SK-N-SH (cell line): ENCODE measurements around the gene TAP1. TPM values are rescaled to one million over a fixed set of nuclear protein-coding genes. Genes with fewer than 3 reads are reported as not detected.
A peak's percentile ranks its signal among the peaks of the same experiment; 100 is the strongest.

Experiments
- CTCF ChIA-PET: fragments of 300-600, 350-600 bp; formaldehyde crosslinking; extraction: SDS; loops from one replicate; lab custom pipeline; 2021; lab: Yijun Ruan, JAX
- POLR2A ChIA-PET: fragments of 350-600 bp; sonication (Branson Sonifier 250); formaldehyde crosslinking; extraction: SDS; loops from one replicate; lab custom pipeline; 2020; ENCODE audit warnings: antibody characterized with exemption, inconsistent platforms; lab: Yijun Ruan, JAX
- DNase-seq: peaks from one replicate; pipeline ENCODE4 v3.0.0; 2012
- H2AFZ ChIP-seq: fragments of 200-600 bp; sonication (generic); 2 replicates; pipeline ENCODE4 v1.8.1; 2016; ENCODE audit warnings: antibody characterized with exemption, mild to moderate bottlenecking, low read depth
- H3F3A ChIP-seq: fragments of 200-600 bp; sonication (generic); replicated peaks from 2 replicates; pipeline ENCODE3; 2016; ENCODE audit warnings: antibody characterized with exemption, mild to moderate bottlenecking; ENCODE audit not compliant: insufficient read depth
- H3K27ac ChIP-seq, 2 experiments: fragments of 200-500 bp in 1 of 2; fragments of 200-600 bp in 1 of 2; sonication (Bioruptor generic) in 1 of 2; sonication (generic), shearing (Covaris generic) in 1 of 2; 2 replicates each; pipeline versions ENCODE4 v1.5.1 to v1.6.1; 2014 to 2016; ENCODE audit warnings: low read depth in 2 of 2, inconsistent platforms in 1 of 2, low read length in 1 of 2, mild to moderate bottlenecking in 1 of 2, mixed read lengths in 1 of 2
- H3K27me3 ChIP-seq: fragments of 200-600 bp; sonication (generic), shearing (Covaris generic); 2 replicates; pipeline ENCODE4 v1.6.1; 2016; ENCODE audit warnings: mixed run types; ENCODE audit not compliant: insufficient read depth
- H3K36me3 ChIP-seq, 2 experiments: fragments of 200-500 bp in 1 of 2; fragments of 200-600 bp in 1 of 2; sonication (Bioruptor generic) in 1 of 2; sonication (generic) in 1 of 2; replicated peaks in 1 of 2; 2 replicates each; pipeline versions ENCODE3 to v1.5.1; 2014 to 2016; ENCODE audit warnings: low read length in 1 of 2, mild to moderate bottlenecking in 1 of 2; ENCODE audit not compliant: insufficient read depth in 2 of 2, control insufficient read depth in 1 of 2
- H3K4me1 ChIP-seq, 2 experiments: fragments of 200-500 bp in 1 of 2; fragments of 200-600 bp in 1 of 2; sonication (Bioruptor generic) in 1 of 2; sonication (generic), shearing (Covaris generic) in 1 of 2; 2 replicates each; pipeline versions ENCODE4 v1.5.1 to v1.6.1; 2014 to 2016; ENCODE audit warnings: low read depth in 1 of 2, low read length in 1 of 2, mixed run types in 1 of 2; ENCODE audit not compliant: insufficient read depth in 2 of 2, control insufficient read depth in 1 of 2
- H3K4me2 ChIP-seq: fragments of 200-600 bp; sonication (generic), shearing (Covaris generic); 2 replicates; pipeline ENCODE4 v1.6.1; 2017; ENCODE audit warnings: mixed run types
- H3K4me3 ChIP-seq, 2 experiments: fragments of 200-500 bp in 1 of 2; fragments of 200-600 bp in 1 of 2; sonication (Bioruptor generic) in 1 of 2; sonication (generic), shearing (Covaris generic) in 1 of 2; 2 replicates each; pipeline versions ENCODE4 v1.5.1 to v1.8.1; 2014 to 2016; ENCODE audit warnings: low read depth in 2 of 2, inconsistent platforms in 1 of 2, low read length in 1 of 2, mild to moderate bottlenecking in 1 of 2, mixed read lengths in 1 of 2, moderate library complexity in 1 of 2
- H3K79me2 ChIP-seq: fragments of 200-600 bp; sonication (generic); 2 replicates; pipeline ENCODE4 v1.8.1; 2017; ENCODE audit warnings: mild to moderate bottlenecking; ENCODE audit not compliant: insufficient read depth
- H3K9ac ChIP-seq: fragments of 200-600 bp; sonication (generic); 2 replicates; pipeline ENCODE4 v1.6.1; 2017; ENCODE audit warnings: mixed run types
- H3K9me2 ChIP-seq: fragments of 200-600 bp; sonication (generic); 2 replicates; pipeline ENCODE4 v1.6.1; 2017; ENCODE audit warnings: mixed run types
- H3K9me3 ChIP-seq: fragments of 200-600 bp; sonication (generic); 2 replicates; pipeline ENCODE4 v1.6.1; 2017; ENCODE audit warnings: mixed run types, mild to moderate bottlenecking, moderate library complexity
- H4K20me1 ChIP-seq: fragments of 200-600 bp; sonication (generic); 2 replicates; pipeline ENCODE4 v1.6.1; 2017; ENCODE audit warnings: mild to moderate bottlenecking, mixed run types; ENCODE audit not compliant: insufficient read depth
- ELF1 ChIP-seq: IDR thresholded peaks from 2 replicates; pipeline ENCODE4 v1.4.0; 2012
- IRF3 ChIP-seq: fragments of 150-350 bp; IDR thresholded peaks from 2 replicates; pipeline ENCODE4 v1.6.1; 2016; ENCODE audit warnings: mild to moderate bottlenecking, low read depth, low read length
- MAX ChIP-seq: IDR thresholded peaks from 2 replicates; pipeline ENCODE4 v1.4.0; 2012; ENCODE audit warnings: low read depth
- PBX3 ChIP-seq: IDR thresholded peaks from 2 replicates; pipeline ENCODE4; 2012
- POLR2AphosphoS5 ChIP-seq: IDR thresholded peaks from 2 replicates; pipeline ENCODE4 v1.6.1; 2012; ENCODE audit warnings: low read depth, low read length
- RFX5 ChIP-seq: IDR thresholded peaks from 2 replicates; pipeline ENCODE4 v1.6.1; 2012; ENCODE audit warnings: mild to moderate bottlenecking, improper control_type of control experiment, low read length
- SIN3A ChIP-seq: IDR thresholded peaks from 2 replicates; pipeline ENCODE4 v1.6.1; 2012; ENCODE audit warnings: low read depth, mild to moderate bottlenecking, low read length, moderate library complexity, borderline replicate concordance
- TAF1 ChIP-seq: IDR thresholded peaks from 2 replicates; pipeline ENCODE4 v1.6.1; 2012; ENCODE audit warnings: low read depth, mild to moderate bottlenecking, low read length, moderate library complexity, borderline replicate concordance
- TCF12 ChIP-seq: IDR thresholded peaks from 2 replicates; pipeline ENCODE4 v1.4.0; 2012
- TEAD4 ChIP-seq: IDR thresholded peaks from 2 replicates; pipeline ENCODE4 v1.4.0; 2012; ENCODE audit warnings: mild to moderate bottlenecking, borderline replicate concordance; ENCODE audit not compliant: insufficient read depth
- YY1 ChIP-seq: IDR thresholded peaks from 2 replicates; pipeline ENCODE4 v1.4.0; 2012; ENCODE audit warnings: low read depth, mild to moderate bottlenecking
- WGBS: methylation state at CpG from one replicate; pipeline ENCODE4 v1.1.6; 2017; ENCODE audit warnings: low lambda C conversion rate; 5-methylcytosine and 5-hydroxymethylcytosine counted together
- polyA plus RNA-seq, 3 experiments: library from polyadenylated mRNA; depleted of rRNA; stranded (reverse); fragments of >200 nt; gene quantifications; 2 replicates each; pipeline ENCODE4 v1.2.3, GENCODE V29; 2012
- TF ChIP-seq, protein P1 (sequence below): fragments of 200-600 bp; sonication (generic); IDR thresholded peaks from 2 replicates; pipeline ENCODE4 v1.6.1; 2017; ENCODE audit warnings: antibody characterized with exemption, mild to moderate bottlenecking, moderate library complexity
- TF ChIP-seq, protein P2 (sequence below): fragments of 150-350 bp; IDR thresholded peaks from 2 replicates; pipeline ENCODE4 v1.6.1; 2017; ENCODE audit warnings: antibody characterized with exemption, low read length, low read depth, borderline replicate concordance

Gene TAP1
- polyA plus RNA-seq, 1 of the 3 experiments (the other 2 are of a cell fraction), result 31.1 TPM

DNA sequence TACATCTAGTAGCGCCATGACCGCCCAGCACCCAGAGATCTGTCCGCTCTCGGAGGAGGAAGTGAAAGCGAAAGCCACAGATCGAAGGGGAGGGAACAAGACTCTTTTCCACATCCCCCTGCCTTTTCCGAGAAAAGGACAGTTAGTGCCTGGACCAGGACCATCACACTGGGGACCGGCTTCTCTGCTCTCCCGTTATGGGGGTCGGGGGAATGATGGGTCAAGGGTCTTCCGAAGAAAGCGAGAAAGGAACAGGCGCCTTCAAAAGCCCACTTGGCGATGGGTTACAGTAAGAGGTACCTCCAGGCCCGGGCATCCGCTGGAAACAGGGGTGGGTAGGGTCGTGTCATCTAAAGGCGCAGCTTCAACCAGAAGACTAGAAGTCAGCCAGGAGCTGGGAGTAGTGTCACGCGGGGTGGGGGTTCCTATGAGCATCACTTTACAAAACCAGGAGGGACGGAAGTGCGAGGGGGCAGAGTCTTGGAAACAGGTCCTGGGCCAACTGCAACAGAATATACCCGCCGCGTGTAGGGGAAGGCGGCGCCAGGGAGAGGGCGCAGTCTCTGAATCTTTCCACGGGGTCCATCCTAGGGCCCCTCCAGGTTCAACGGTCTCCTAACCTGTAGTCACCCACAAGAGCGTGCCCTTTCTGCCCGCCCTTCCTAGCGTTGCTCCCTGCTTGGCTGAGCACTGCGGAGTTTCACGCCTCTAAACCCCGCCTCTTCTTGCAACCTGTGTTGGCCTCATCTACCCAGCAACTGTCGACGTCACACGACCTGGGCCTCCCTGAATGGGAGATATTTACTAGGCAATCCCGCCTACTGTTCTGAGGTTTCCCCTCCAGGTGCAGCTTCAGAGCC lies 9.3 kb downstream of the TAP1 start, which contains the start of gene PSMB8:
Gene PSMB8, minus strand, starts transcription at position 69 of the 860 bp plus-strand sequence. Its CDS starts 51 bp downstream, at position 18.
- CTCF ChIA-PET, result interaction anchor here (0.8 to 5.2 kb wide), 10 partner anchors 11 to 140 kb away, joined by 3 to 31 read pairs (median 4); partner anchors contain the start of genes PSMB9 and TAP1
- H3K79me2 ChIP-seq, result no peaks in the 10 kb centered on the region
- 1% methylated on average over 27 of the region's 40 CpGs for WGBS
- no peaks in the 10 kb centered on the region for H3K9me3 ChIP-seq
- peak within 1 kb of the TSS; percentile 70 for H3K9ac ChIP-seq
- POLR2A ChIA-PET, result interaction anchor here (1.4 kb wide), 1 partner anchor 128 kb away, joined by 8 read pairs; no protein-coding TSS in a partner anchor
- DNase-seq, result peak; percentile 94
- TF ChIP-seq TCF12 (no peak), TAF1 (peak; percentile 37; the same call in 1 of the 2 replicates), RFX5 (peak; percentile 99), SIN3A (peak; percentile 14; the same call in 1 of the 2 replicates), MAX (peak; percentile 32; the same call in 1 of the 2 replicates)
- TF ChIP-seq, protein P1, sequence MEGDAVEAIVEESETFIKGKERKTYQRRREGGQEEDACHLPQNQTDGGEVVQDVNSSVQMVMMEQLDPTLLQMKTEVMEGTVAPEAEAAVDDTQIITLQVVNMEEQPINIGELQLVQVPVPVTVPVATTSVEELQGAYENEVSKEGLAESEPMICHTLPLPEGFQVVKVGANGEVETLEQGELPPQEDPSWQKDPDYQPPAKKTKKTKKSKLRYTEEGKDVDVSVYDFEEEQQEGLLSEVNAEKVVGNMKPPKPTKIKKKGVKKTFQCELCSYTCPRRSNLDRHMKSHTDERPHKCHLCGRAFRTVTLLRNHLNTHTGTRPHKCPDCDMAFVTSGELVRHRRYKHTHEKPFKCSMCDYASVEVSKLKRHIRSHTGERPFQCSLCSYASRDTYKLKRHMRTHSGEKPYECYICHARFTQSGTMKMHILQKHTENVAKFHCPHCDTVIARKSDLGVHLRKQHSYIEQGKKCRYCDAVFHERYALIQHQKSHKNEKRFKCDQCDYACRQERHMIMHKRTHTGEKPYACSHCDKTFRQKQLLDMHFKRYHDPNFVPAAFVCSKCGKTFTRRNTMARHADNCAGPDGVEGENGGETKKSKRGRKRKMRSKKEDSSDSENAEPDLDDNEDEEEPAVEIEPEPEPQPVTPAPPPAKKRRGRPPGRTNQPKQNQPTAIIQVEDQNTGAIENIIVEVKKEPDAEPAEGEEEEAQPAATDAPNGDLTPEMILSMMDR, result peak; percentile 28; the same call in 1 of the 2 replicates
- H3K4me1 ChIP-seq, result peaks cover 0 to 13% of the 10 kb centered on the region in 2 experiments; a peak in 1 of 4 replicates
- peak within 1 kb of the TSS; percentile 94 for H2AFZ ChIP-seq
- peak within 1 kb of the TSS; percentile 84 for H3K4me2 ChIP-seq
- H3K27ac ChIP-seq, result peak within 1 kb of the TSS; percentile 53 to 57
- H3K27me3 ChIP-seq, result no peaks in the 10 kb centered on the region
- H3K4me3 ChIP-seq, result peak within 1 kb of the TSS; percentile 71 to 72
- H3F3A ChIP-seq, result peaks cover 2% of the 10 kb centered on the region
- peaks cover 5 to 27% of the 10 kb centered on the region in 2 experiments for H3K36me3 ChIP-seq
- no peaks in the 10 kb centered on the region for H4K20me1 ChIP-seq
- no peaks in the 10 kb centered on the region for H3K9me2 ChIP-seq

- ChIA-PET CTCF (interaction anchor here (3.4 to 5.2 kb wide), 3 partner anchors 12 to 141 kb away, joined by 10 to 31 read pairs (median 29); partner anchors contain the start of genes PSMB9 and TAP1), POLR2A (no interaction called here)
- Histone ChIP-seq H3K4me3 (peak overlapping the region; percentile 71 to 72), H3K79me2 (no peaks in the 10 kb centered on the region), H3F3A (peaks cover 8% of the 10 kb centered on the region), H3K27ac (peak overlapping the region in 1 of 2 experiments; percentile 57; a peak in 3 of 4 replicates), H3K36me3 (peaks cover 5 to 27% of the 10 kb centered on the region in 2 experiments), H3K27me3 (no peaks in the 10 kb centered on the region), H3K4me2 (peak overlapping the region; percentile 84), H3K9ac (peak overlapping the region; percentile 70), H4K20me1 (no peaks in the 10 kb centered on the region), H3K9me3 (no peaks in the 10 kb centered on the region), H3K4me1 (peaks cover 0 to 13% of the 10 kb centered on the region in 2 experiments; a peak in 1 of 4 replicates), H3K9me2 (no peaks in the 10 kb centered on the region), H2AFZ (peak overlapping the region; percentile 94)
- TF ChIP-seq IRF3 (no peak), PBX3 (no peak), TCF12 (no peak), TEAD4 (no peak), POLR2AphosphoS5 (no peak), ELF1 (no peak), YY1 (no peak)
- TF ChIP-seq, protein P2, sequence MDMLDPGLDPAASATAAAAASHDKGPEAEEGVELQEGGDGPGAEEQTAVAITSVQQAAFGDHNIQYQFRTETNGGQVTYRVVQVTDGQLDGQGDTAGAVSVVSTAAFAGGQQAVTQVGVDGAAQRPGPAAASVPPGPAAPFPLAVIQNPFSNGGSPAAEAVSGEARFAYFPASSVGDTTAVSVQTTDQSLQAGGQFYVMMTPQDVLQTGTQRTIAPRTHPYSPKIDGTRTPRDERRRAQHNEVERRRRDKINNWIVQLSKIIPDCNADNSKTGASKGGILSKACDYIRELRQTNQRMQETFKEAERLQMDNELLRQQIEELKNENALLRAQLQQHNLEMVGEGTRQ, result no peak
- no peak for DNase-seq
- WGBS, result 33% methylated on average over 28 of the region's 28 CpGs
Measured at GRCh38 chr6:32843331-32843978, 10.0 kb downstream of the TAP1 start.
